Ectodermal cell (in vitro differentiated cells): ENCODE data around the gene PTPN6.

Experiments
- H3K27ac ChIP-seq: 2 replicates; pipeline ENCODE4 v1.7.0; 2013; ENCODE audit warnings: mild to moderate bottlenecking, low read depth, low read length; ENCODE audit not compliant: insufficient read depth, poor library complexity, severe bottlenecking
- H3K27me3 ChIP-seq: 2 replicates; pipeline ENCODE4 v1.7.0; 2013; ENCODE audit warnings: mild to moderate bottlenecking, low read length; ENCODE audit not compliant: insufficient read depth, control insufficient read depth, poor library complexity, severe bottlenecking
- H3K36me3 ChIP-seq: one replicate; pipeline ENCODE4 v1.7.0; 2013; ENCODE audit warnings: low read length; ENCODE audit not compliant: control insufficient read depth, insufficient read depth
- H3K4me1 ChIP-seq: one replicate; pipeline ENCODE4 v1.7.0; 2013; ENCODE audit warnings: low read length; ENCODE audit not compliant: control insufficient read depth, insufficient read depth
- H3K4me3 ChIP-seq: 2 replicates; pipeline ENCODE4 v1.7.0; 2013; ENCODE audit warnings: low read depth, low read length, control low read depth; ENCODE audit not compliant: insufficient read depth
- H3K9me3 ChIP-seq: 2 replicates; pipeline ENCODE4 v1.7.0; 2013; ENCODE audit warnings: mild to moderate bottlenecking, low read length, moderate library complexity; ENCODE audit not compliant: control insufficient read depth
- WGBS, 2 experiments: methylation state at CpG; one replicate each; pipeline ENCODE4 v1.1.7; 2013; ENCODE audit warnings: missing lambda C conversion rate in 2 of 2; 5-methylcytosine and 5-hydroxymethylcytosine counted together

Gene PTPN6

GRCh38 chr12:6987956-6988553 lies 36.9 kb downstream of the PTPN6 start:
- Histone ChIP-seq H3K36me3 (peaks cover 4% of the 10 kb centered on the region), H3K9me3 (no peaks in the 10 kb centered on the region), H3K4me3 (no peak overlapping the region), H3K27me3 (no peaks in the 10 kb centered on the region), H3K27ac (no peak overlapping the region), H3K4me1 (no peaks in the 10 kb centered on the region)
- 93 to 96% methylated on average over 10 to 11 of the region's 11 CpGs for WGBS, 2 experiments

GRCh38 chr12:6996040-6996441 lies 44.9 kb downstream of the PTPN6 start:
- Histone ChIP-seq H3K27me3 (no peaks in the 10 kb centered on the region), H3K36me3 (peaks cover 5% of the 10 kb centered on the region), H3K4me1 (no peaks in the 10 kb centered on the region), H3K9me3 (no peaks in the 10 kb centered on the region), H3K27ac (no peak overlapping the region), H3K4me3 (no peak overlapping the region)
- 38 to 48% methylated on average over 2 of the region's 2 CpGs for WGBS, 2 experiments

- Histone ChIP-seq H3K27me3 (no peaks in the 10 kb centered on the region), H3K9me3 (no peaks in the 10 kb centered on the region), H3K4me1 (no peaks in the 10 kb centered on the region), H3K4me3 (no peak overlapping the region), H3K27ac (no peak overlapping the region), H3K36me3 (peaks cover 5% of the 10 kb centered on the region)
Observed at GRCh38 chr12:6998715-6999451, 47.7 kb downstream of the PTPN6 start.

- H3K9me3 ChIP-seq = no peaks in the 10 kb centered on the region
- 93 to 94% methylated on average over 7 of the region's 7 CpGs for WGBS, 2 experiments
- H3K27me3 ChIP-seq = no peaks in the 10 kb centered on the region
- peaks cover 6% of the 10 kb centered on the region for H3K36me3 ChIP-seq
- H3K4me1 ChIP-seq = no peaks in the 10 kb centered on the region
- H3K27ac ChIP-seq = no peak overlapping the region
- no peak overlapping the region for H3K4me3 ChIP-seq
Observed at GRCh38 chr12:7001921-7002591, 50.9 kb downstream of the PTPN6 start.

GRCh38 chr12:7004287-7004803 lies 53.2 kb downstream of the PTPN6 start:
- no peak overlapping the region for H3K4me3 ChIP-seq
- WGBS, 2 experiments = 95 to 96% methylated on average over 2 of the region's 2 CpGs
- peaks cover 3% of the 10 kb centered on the region for H3K36me3 ChIP-seq
- H3K9me3 ChIP-seq = no peaks in the 10 kb centered on the region
- no peaks in the 10 kb centered on the region for H3K4me1 ChIP-seq
- H3K27ac ChIP-seq = no peak overlapping the region
- no peaks in the 10 kb centered on the region for H3K27me3 ChIP-seq

- no peak overlapping the region for H3K27ac ChIP-seq
- H3K36me3 ChIP-seq = peaks cover 3% of the 10 kb centered on the region
- no peaks in the 10 kb centered on the region for H3K9me3 ChIP-seq
- no peak overlapping the region for H3K4me3 ChIP-seq
- no peaks in the 10 kb centered on the region for H3K4me1 ChIP-seq
- no peaks in the 10 kb centered on the region for H3K27me3 ChIP-seq
- 91 to 95% methylated on average over 1 to 2 of the region's 2 CpGs for WGBS, 2 experiments
Observed at GRCh38 chr12:7004840-7005239, 53.7 kb downstream of the PTPN6 start.

- Histone ChIP-seq H3K9me3 (no peaks in the 10 kb centered on the region), H3K36me3 (peaks cover 3% of the 10 kb centered on the region), H3K4me1 (no peaks in the 10 kb centered on the region), H3K27me3 (no peaks in the 10 kb centered on the region), H3K4me3 (no peak overlapping the region), H3K27ac (no peak overlapping the region)
- WGBS, 2 experiments = 100% methylated on average over 2 of the region's 2 CpGs; no CpG with 5 or more reads in 1 of the 2 experiments
Observed at GRCh38 chr12:7005311-7005710, 54.2 kb downstream of the PTPN6 start.

GRCh38 chr12:7006639-7007038 lies 55.5 kb downstream of the PTPN6 start:
- Histone ChIP-seq H3K4me3 (no peak overlapping the region), H3K36me3 (peaks cover 3% of the 10 kb centered on the region), H3K27ac (no peak overlapping the region)

GRCh38 chr12:7008864-7009263 lies 57.7 kb downstream of the PTPN6 start:
- Histone ChIP-seq H3K4me3 (no peak overlapping the region), H3K9me3 (no peaks in the 10 kb centered on the region), H3K27ac (no peak overlapping the region), H3K27me3 (no peaks in the 10 kb centered on the region), H3K4me1 (no peaks in the 10 kb centered on the region), H3K36me3 (peaks cover 10% of the 10 kb centered on the region)
- 88 to 93% methylated on average over 2 of the region's 2 CpGs for WGBS, 2 experiments

More at GRCh38 chr12:7006639-7007038, 55.5 kb downstream of the PTPN6 start:
- Histone ChIP-seq H3K4me1 (no peaks in the 10 kb centered on the region), H3K27me3 (no peaks in the 10 kb centered on the region), H3K9me3 (no peaks in the 10 kb centered on the region)
- WGBS, 2 experiments = 81 to 96% methylated on average over 2 to 3 of the region's 3 CpGs

- H3K4me3 ChIP-seq = no peak overlapping the region
- no peak overlapping the region for H3K27ac ChIP-seq
- H3K27me3 ChIP-seq = no peaks in the 10 kb centered on the region
- H3K4me1 ChIP-seq = no peaks in the 10 kb centered on the region
- H3K36me3 ChIP-seq = peaks cover 10% of the 10 kb centered on the region
- no peaks in the 10 kb centered on the region for H3K9me3 ChIP-seq
Observed at GRCh38 chr12:7009512-7009911, 58.4 kb downstream of the PTPN6 start.
